ENCODE results near the gene LRRFIP2. TPM values are rescaled to one million over a fixed set of nuclear protein-coding genes. Genes with fewer than 3 reads are reported as not detected.

The LRRFIP2 gene
- total and polyA plus RNA-seq, 2 of the 8 experiments (the other 6 are each of a cell fraction or from before 2014, with no cell fraction given): 8.8 to 25.6 TPM

GRCh38 chr3:37190667-37191066 lies 16.3 kb upstream of the LRRFIP2 start:
- no peak overlapping the region for H3K4me2 ChIP-seq (ENCODE audit: insufficient read depth in 1 of 2, low read depth in 2 of 2, low read length in 2 of 2)
- no peak overlapping the region for H4K8ac ChIP-seq (ENCODE audit: extremely low read depth, insufficient read depth, low read length)
- no peak overlapping the region for H2AFZ ChIP-seq (ENCODE audit: low read length)
- no peak overlapping the region for H2BK20ac ChIP-seq (ENCODE audit: low read length)
- DNase-seq (ENCODE audit: low read depth in 1 of 2, low spot score in 2 of 2) (no peak), FAIRE-seq (no peak)
- no peaks in the 10 kb centered on the region for H3K79me2 ChIP-seq (ENCODE audit: control insufficient read depth in 1 of 2, insufficient read depth in 2 of 2, low read length in 2 of 2)
- H4K20me1 ChIP-seq (replicated peaks in 1 of 2; ENCODE audit: control insufficient read depth in 1 of 2, insufficient read depth in 2 of 2, low read length in 2 of 2): no peaks in the 10 kb centered on the region
- no peak overlapping the region for H2BK15ac ChIP-seq (ENCODE audit: low read length)
- H3K23me2 ChIP-seq (ENCODE audit: low read depth, low read length): no peaks in the 10 kb centered on the region
- no peaks in the 10 kb centered on the region for H3K27me3 ChIP-seq (replicated peaks in 1 of 4; ENCODE audit: control insufficient read depth in 3 of 4, extremely low read depth in 1 of 4, insufficient read depth in 3 of 4, low read length in 3 of 4)
- H3K23ac ChIP-seq (ENCODE audit: insufficient read length): no peak overlapping the region
- no peaks in the 10 kb centered on the region for H3K36me3 ChIP-seq (ENCODE audit: control insufficient read depth in 2 of 4, insufficient read depth in 4 of 4, low read length in 3 of 4)
- H3K4me3 ChIP-seq (ENCODE audit: extremely low read depth in 1 of 4, insufficient read depth in 2 of 4, low read depth in 3 of 4, low read length in 4 of 4): no peak overlapping the region
- H3K9ac ChIP-seq (replicated peaks in 1 of 4; ENCODE audit: extremely low read depth in 1 of 4, low read depth in 3 of 4, low read length in 3 of 4): no peak overlapping the region
- H3K79me1 ChIP-seq (ENCODE audit: low read depth, low read length): no peaks in the 10 kb centered on the region
- H3K27ac ChIP-seq (ENCODE audit: low read depth, low read length): no peak overlapping the region
- CTCF ChIA-PET (ENCODE audit: partially characterized antibody): interaction anchor here (0.9 kb wide), 1 partner anchor 23 kb away, joined by 4 read pairs; no protein-coding TSS in a partner anchor
- H4K91ac ChIP-seq (replicated peaks; ENCODE audit: insufficient read length, low read length): no peak overlapping the region
- 69% methylated on average over 1 of the region's 1 CpG; no CpG with 5 or more reads in 1 of the 2 experiments for WGBS, 2 experiments (ENCODE audit: extremely low coverage in 1 of 2, insufficient coverage in 1 of 2, insufficient read length in 1 of 2, insufficient replicate concordance in 2 of 2, low coverage in 1 of 2, low lambda C conversion rate in 2 of 2, missing lambda C conversion rate in 1 of 2)
- H2BK120ac ChIP-seq (replicated peaks; ENCODE audit: low read depth, low read length): no peak overlapping the region
- H3K4ac ChIP-seq (replicated peaks; ENCODE audit: insufficient read length, low read depth, low read length): no peak overlapping the region
- no peak overlapping the region for H2BK5ac ChIP-seq (ENCODE audit: low read depth, low read length)
- H3K18ac ChIP-seq (ENCODE audit: extremely low read depth, low read length): no peak overlapping the region
- H4K5ac ChIP-seq (ENCODE audit: insufficient read length, low read depth, low read length): no peak overlapping the region
- no peak for TF ChIP-seq JUN (IDR thresholded peaks at IDR 0.05; ENCODE audit: low read depth, low read length)
- no peak for TF ChIP-seq TBP (IDR thresholded peaks at IDR 0.05; ENCODE audit: low read depth, low read length)
- TF ChIP-seq ATF2 (IDR thresholded peaks at IDR 0.05; ENCODE audit: low read length): no peak
- TF ChIP-seq EP300 (IDR thresholded peaks at IDR 0.05; ENCODE audit: borderline replicate concordance in 1 of 2, low read depth in 2 of 2, low read length in 2 of 2): no peak
- no peak for TF ChIP-seq POLR2AphosphoS5 (IDR thresholded peaks at IDR 0.05; ENCODE audit: low read depth, low read length)
- no peak for TF ChIP-seq HDAC2 (IDR thresholded peaks at IDR 0.05; ENCODE audit: borderline replicate concordance in 1 of 2, low read depth in 2 of 2, low read length in 2 of 2)
- H3K4me1 ChIP-seq (replicated peaks in 1 of 4; ENCODE audit: control insufficient read depth in 3 of 4, insufficient read depth in 4 of 4, low read length in 3 of 4): no peaks in the 10 kb centered on the region
- POLR2A ChIA-PET (ENCODE audit: partially characterized antibody): interaction anchor here (1.5 kb wide), 1 partner anchor 10 kb away, joined by 3 read pairs; no protein-coding TSS in a partner anchor
- no peak overlapping the region for H2BK12ac ChIP-seq (ENCODE audit: low read depth, low read length)
- H3K56ac ChIP-seq (replicated peaks; ENCODE audit: insufficient read length, low read depth, low read length): no peak overlapping the region
- no peak overlapping the region for H2AK5ac ChIP-seq (ENCODE audit: low read depth, low read length)
- H3K9me3 ChIP-seq (ENCODE audit: insufficient read depth in 2 of 2, low read depth in 1 of 2, low read length in 1 of 2): no peaks in the 10 kb centered on the region
- H3K14ac ChIP-seq (ENCODE audit: insufficient read length): no peak overlapping the region
